Measurements from ENCODE around the gene PTGDS.
"Not testable (repeated sequence)": the region's sequence is repeated elsewhere in the genome, so short reads cannot be mapped to it uniquely, and the experiment has no call there.

The PTGDS gene

DNA sequence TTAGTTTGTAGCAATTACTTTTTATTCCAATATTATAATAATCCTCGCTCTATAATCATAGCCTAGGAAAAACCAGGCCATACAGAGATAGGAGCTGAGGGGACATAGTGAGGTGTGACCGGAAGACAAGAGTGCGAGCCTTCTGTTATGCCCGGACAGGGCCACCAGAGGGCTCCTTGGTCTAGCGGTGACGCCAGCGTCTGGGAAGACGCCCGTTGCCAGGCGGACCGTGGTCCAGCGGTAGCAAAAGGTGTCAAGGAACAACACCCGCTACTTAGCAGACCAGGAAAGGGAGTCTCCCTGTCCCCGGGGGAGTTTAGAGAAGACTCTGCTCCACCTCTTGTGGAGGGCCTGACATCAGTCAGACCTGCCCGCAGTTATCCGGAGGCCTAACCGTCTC lies 27.0 kb downstream of the PTGDS start:
- POLR2A ChIA-PET = interaction anchor here (4.7 kb wide), 1 partner anchor 12 kb away, joined by 25 read pairs; the partner anchor contains the start of gene PAXX

GRCh38 chr9:137006116-137007003 lies 29.1 kb downstream of the PTGDS start:
- Histone ChIP-seq H3K9me3 (ENCODE audit: control insufficient read depth, insufficient read depth, low read depth, low read length) (no peaks in the 10 kb centered on the region), H3K27ac (ENCODE audit: extremely low read depth, low read depth, low read length) (no peak overlapping the region), H3K4me3 (ENCODE audit: low read depth, low read length) (no peak overlapping the region), H3K4me1 (ENCODE audit: control insufficient read depth, insufficient read depth, low read length) (peaks cover 3% of the 10 kb centered on the region; the same call in 1 of the 2 replicates), H3K36me3 (ENCODE audit: control insufficient read depth in 2 of 2, insufficient read depth in 1 of 2, low read length in 2 of 2) (peaks cover 0 to 8% of the 10 kb centered on the region in 2 experiments; a peak in 1 of 3 replicates)
- ChIA-PET POLR2A (interaction anchor here (1.3 kb wide), 1 partner anchor 14 kb away, joined by 3 read pairs; no protein-coding TSS in a partner anchor), CTCF (interaction anchor here (0.8 to 5.2 kb wide), 4 partner anchors 23 to 214 kb away, joined by 3 to 24 read pairs (median 6); no protein-coding TSS in a partner anchor)
- TF ChIP-seq HIC1 (tag by site-specific recombination; IDR thresholded peaks at IDR 0.05) (0 out of 2 replicates have a peak, but pooled peaks have one; percentile 48), ZNF366 (tag by site-specific recombination; conservative IDR thresholded peaks at IDR 0.05) (no peak), ZNF335 (tag by site-specific recombination; conservative IDR thresholded peaks at IDR 0.05) (no peak)
- TF ChIP-seq, protein P1, sequence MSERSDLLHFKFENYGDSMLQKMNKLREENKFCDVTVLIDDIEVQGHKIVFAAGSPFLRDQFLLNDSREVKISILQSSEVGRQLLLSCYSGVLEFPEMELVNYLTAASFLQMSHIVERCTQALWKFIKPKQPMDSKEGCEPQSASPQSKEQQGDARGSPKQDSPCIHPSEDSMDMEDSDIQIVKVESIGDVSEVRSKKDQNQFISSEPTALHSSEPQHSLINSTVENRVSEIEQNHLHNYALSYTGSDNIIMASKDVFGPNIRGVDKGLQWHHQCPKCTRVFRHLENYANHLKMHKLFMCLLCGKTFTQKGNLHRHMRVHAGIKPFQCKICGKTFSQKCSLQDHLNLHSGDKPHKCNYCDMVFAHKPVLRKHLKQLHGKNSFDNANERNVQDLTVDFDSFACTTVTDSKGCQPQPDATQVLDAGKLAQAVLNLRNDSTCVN (tag by site-specific recombination; optimal IDR thresholded peaks at IDR 0.05) = peak; percentile 11

More for the DNA sequence above, 27.0 kb downstream of the PTGDS start:
- not testable (repeated sequence) for H3K4me3 ChIP-seq (ENCODE audit: low read depth, low read length); H3K27ac ChIP-seq (ENCODE audit: extremely low read depth, low read depth, low read length); H3K9me3 ChIP-seq (ENCODE audit: control insufficient read depth, insufficient read depth, low read depth, low read length); H3K36me3 ChIP-seq (ENCODE audit: control insufficient read depth in 2 of 2, insufficient read depth in 1 of 2, low read length in 2 of 2); H3K4me1 ChIP-seq (ENCODE audit: control insufficient read depth, insufficient read depth, low read length)
- TF ChIP-seq SETDB1 (IDR thresholded peaks at IDR 0.05; ENCODE audit: insufficient read length, low read length) (peak; percentile 54), ZNF654 (tag by site-specific recombination; IDR thresholded peaks at IDR 0.05; ENCODE audit: low read depth) (peak; percentile 31), WT1 (tag by site-specific recombination; IDR thresholded peaks at IDR 0.05) (peak; percentile 42; the same call in 1 of the 2 replicates), IKZF3 (tag by site-specific recombination; IDR thresholded peaks at IDR 0.05) (peak; percentile 56; the same call in 1 of the 2 replicates), SP7 (tag by site-specific recombination; IDR thresholded peaks at IDR 0.05) (0 out of 2 replicates have a peak, but pooled peaks have one; percentile 15), KLF1 (tag by site-specific recombination; IDR thresholded peaks at IDR 0.05) (peak; percentile 89), ZBTB11 (tag by site-specific recombination; conservative IDR thresholded peaks at IDR 0.05; ENCODE audit: low read depth) (0 out of 2 replicates have a peak, but pooled peaks have one; percentile 18), ZSCAN30 (tag by site-specific recombination; IDR thresholded peaks at IDR 0.05) (0 out of 2 replicates have a peak, but pooled peaks have one; percentile 16), KLF8 (tag by site-specific recombination; IDR thresholded peaks at IDR 0.05) (peak; percentile 37; the same call in 1 of the 2 replicates), ZBTB8A (tag by site-specific recombination; IDR thresholded peaks at IDR 0.05) (peak; percentile 85), ATF2 (tag by site-specific recombination; IDR thresholded peaks at IDR 0.05; ENCODE audit: low read depth) (0 out of 2 replicates have a peak, but pooled peaks have one; percentile 4), ZNF629 (tag by site-specific recombination; IDR thresholded peaks at IDR 0.05) (0 out of 2 replicates have a peak, but pooled peaks have one; percentile 39), ZNF2 (tag by site-specific recombination; IDR thresholded peaks at IDR 0.05) (peak; percentile 41; the same call in 1 of the 2 replicates), ZNF600 (tag by site-specific recombination; IDR thresholded peaks at IDR 0.05) (0 out of 2 replicates have a peak, but pooled peaks have one; percentile 46)
- CTCF ChIA-PET = interaction anchor here (0.7 to 5.2 kb wide), 4 partner anchors 12 to 56 kb away, joined by 4 to 38 read pairs (median 14); partner anchors contain the start of genes ABCA2 and PAXX

Data from HEK293 (cell line).